WI38 (cell line): ENCODE measurements around the gene IREB2.
"Not testable (repeated sequence)": the region's sequence is repeated elsewhere in the genome, so short reads cannot be mapped to it uniquely, and the experiment has no call there.

Source experiments
- H3K4me3 ChIP-seq: 2 replicates; pipeline ENCODE4 v1.5.1; 2011; ENCODE audit warnings: low read depth, mild to moderate bottlenecking, control low read depth, low read length
- CTCF ChIP-seq: IDR thresholded peaks from 2 replicates; pipeline ENCODE4 v1.5.1; 2012; ENCODE audit warnings: low read depth, mild to moderate bottlenecking, control low read depth, low read length

IREB2 gene

GRCh38 chr15:78397382-78397781 is 40.6 kb upstream of the IREB2 start:
- no peak for TF ChIP-seq CTCF
- no peak overlapping the region for H3K4me3 ChIP-seq

GRCh38 chr15:78398076-78398825 is 39.8 kb upstream of the IREB2 start:
- no peak for TF ChIP-seq CTCF
- no peak overlapping the region for H3K4me3 ChIP-seq

DNA sequence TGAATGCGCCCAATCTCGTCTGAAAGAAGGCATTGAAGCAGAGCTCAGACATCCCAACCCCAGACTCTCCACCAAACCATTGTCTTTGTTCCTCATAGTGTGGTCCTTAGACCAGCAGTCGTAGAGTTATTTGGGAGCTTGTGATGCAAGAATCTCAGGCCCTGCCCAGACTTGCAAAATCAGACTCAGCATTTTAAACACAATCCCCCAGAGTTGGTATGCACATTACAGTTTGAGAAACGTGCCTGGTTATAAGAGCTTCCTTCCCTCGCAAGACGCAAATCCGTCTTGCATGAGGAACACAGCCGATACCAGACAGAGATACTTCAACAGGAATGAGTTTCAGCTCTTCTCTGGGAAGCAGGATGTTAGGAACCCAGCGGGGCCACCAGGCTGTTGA is 38.9 kb upstream of the IREB2 start:
- H3K4me3 ChIP-seq: no peak overlapping the region
- TF ChIP-seq CTCF: no peak

DNA sequence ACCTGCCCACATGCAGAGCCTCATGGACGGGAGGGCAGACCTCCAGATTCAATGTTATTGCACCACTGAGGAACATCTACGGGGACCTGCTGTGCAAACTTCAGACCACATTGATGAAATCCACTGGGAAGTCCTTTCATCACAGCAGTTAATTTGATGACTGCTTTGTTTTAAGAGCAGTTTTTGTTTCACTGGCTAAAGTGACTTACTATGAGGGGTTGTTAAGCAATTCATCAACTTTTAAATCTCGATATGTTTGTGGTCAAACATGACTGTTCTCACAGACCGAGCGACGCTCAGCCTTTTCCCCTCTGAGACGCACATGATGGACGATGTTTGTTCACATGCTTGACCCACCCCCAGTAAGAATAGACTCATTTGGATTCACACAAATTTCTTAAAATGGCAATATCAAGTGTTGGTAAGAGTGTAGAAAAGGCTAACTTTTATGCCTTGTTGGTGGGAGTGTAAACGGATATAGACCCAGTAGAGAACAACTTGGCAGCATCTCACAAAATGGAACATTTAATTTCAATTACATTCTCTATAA is 35.9 kb upstream of the IREB2 start:
- no peak for TF ChIP-seq CTCF
- H3K4me3 ChIP-seq: no peak overlapping the region

GRCh38 chr15:78404125-78404524 is 33.9 kb upstream of the IREB2 start:
- TF ChIP-seq CTCF: no peak
- no peak overlapping the region for H3K4me3 ChIP-seq

DNA sequence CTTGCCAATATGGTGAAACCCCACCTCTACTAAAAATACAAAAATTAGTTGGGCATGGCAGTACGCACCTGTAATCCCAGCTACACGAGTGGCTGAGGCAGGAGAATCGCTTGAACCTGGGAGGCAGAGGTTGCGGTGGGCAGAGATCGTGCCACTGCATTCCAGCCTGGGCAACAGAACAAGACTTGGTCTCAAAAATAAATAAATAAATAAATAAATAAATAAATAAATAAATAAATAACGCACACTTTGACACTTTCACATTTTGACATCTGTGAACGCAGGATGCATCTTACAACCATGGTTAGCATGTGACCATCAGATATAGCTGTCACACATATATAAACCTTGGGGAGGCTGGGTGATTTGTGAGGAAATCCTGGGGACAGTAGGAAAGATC is 33.2 kb upstream of the IREB2 start:
- H3K4me3 ChIP-seq: not testable (repeated sequence)

DNA sequence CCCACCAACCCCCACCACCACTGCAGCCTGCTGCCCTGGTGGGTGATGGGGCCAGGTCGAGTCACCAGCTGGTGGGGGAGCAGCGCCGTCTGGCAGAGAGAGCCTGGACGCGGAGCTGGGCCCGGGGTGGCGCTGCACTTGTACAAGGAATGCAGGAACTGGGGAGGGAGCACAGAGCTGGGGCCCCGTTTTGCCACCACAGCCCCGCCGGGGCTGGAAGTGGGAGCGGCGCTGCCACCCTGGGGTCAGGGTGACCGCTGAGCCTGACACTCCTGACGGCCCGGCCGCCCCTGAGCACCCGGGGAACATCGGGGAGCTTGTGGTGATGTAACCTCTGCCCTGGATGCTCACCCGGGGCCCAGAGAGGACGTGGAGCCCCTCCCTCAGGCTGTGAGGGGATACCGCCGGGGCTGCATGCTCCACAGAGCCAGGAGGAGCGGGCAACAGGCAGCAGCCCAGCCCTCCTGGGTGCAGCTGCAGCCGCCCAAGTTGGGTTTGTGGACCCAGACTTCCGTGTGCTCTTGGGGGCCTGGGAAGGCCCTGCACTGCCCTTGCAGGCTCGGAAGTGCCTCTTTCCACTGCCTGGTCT is 32.6 kb upstream of the IREB2 start:
- no peak overlapping the region for H3K4me3 ChIP-seq
- TF ChIP-seq CTCF: no peak
